Ishikawa (cell line): ENCODE data around the gene CAMK1.

Experiments used
- CEBPB ChIP-seq: IDR thresholded peaks from 2 replicates; pipeline ENCODE4 v1.6.1; 2012
- CREB1 ChIP-seq: IDR thresholded peaks from 2 replicates; pipeline ENCODE4 v1.6.1; 2012; ENCODE audit warnings: low read depth
- EGR1 ChIP-seq: IDR thresholded peaks from 2 replicates; pipeline ENCODE4 v1.6.1; 2012
- EP300 ChIP-seq: IDR thresholded peaks from 2 replicates; pipeline ENCODE4 v1.6.1; 2012; ENCODE audit warnings: borderline replicate concordance
- FOXM1 ChIP-seq: IDR thresholded peaks from 2 replicates; pipeline ENCODE4 v1.6.1; 2012; ENCODE audit warnings: low read depth, borderline replicate concordance
- MAX ChIP-seq: IDR thresholded peaks from 2 replicates; pipeline ENCODE4 v1.6.1; 2012
- NFIC ChIP-seq: IDR thresholded peaks from 2 replicates; pipeline ENCODE4 v1.6.1; 2012
- RAD21 ChIP-seq: IDR thresholded peaks from 2 replicates; pipeline ENCODE4 v1.6.1; 2012; ENCODE audit warnings: low read depth
- REST ChIP-seq: IDR thresholded peaks from 2 replicates; pipeline ENCODE4 v1.6.1; 2012; ENCODE audit warnings: low read depth, mild to moderate bottlenecking
- TAF1 ChIP-seq: IDR thresholded peaks from 2 replicates; pipeline ENCODE4 v1.6.1; 2012; ENCODE audit warnings: low read depth, mild to moderate bottlenecking
- TCF12 ChIP-seq: IDR thresholded peaks from 2 replicates; pipeline ENCODE4 v1.6.1; 2012; ENCODE audit warnings: low read depth
- TEAD4 ChIP-seq: IDR thresholded peaks from 2 replicates; pipeline ENCODE4 v1.6.1; 2012
- USF1 ChIP-seq: IDR thresholded peaks from 2 replicates; pipeline ENCODE4 v1.6.1; 2012
- YY1 ChIP-seq: IDR thresholded peaks from 2 replicates; pipeline ENCODE4 v1.6.1; 2012; ENCODE audit warnings: low read depth
- ZBTB7A ChIP-seq: IDR thresholded peaks from 2 replicates; pipeline ENCODE4 v1.6.1; 2012; ENCODE audit warnings: low read depth

Gene CAMK1

GRCh38 chr3:9736831-9737230 is 32.9 kb downstream of the CAMK1 start:
- TF ChIP-seq CEBPB (no peak), CREB1 (no peak), MAX (no peak), YY1 (no peak), NFIC (no peak), FOXM1 (no peak), TAF1 (no peak), RAD21 (no peak), TCF12 (no peak), EP300 (no peak), TEAD4 (no peak), ZBTB7A (no peak), REST (no peak), USF1 (no peak)

GRCh38 chr3:9732740-9733115 is 37.0 kb downstream of the CAMK1 start:
- TF ChIP-seq TCF12 (no peak), EP300 (no peak), CREB1 (no peak), USF1 (no peak), YY1 (no peak), MAX (no peak), TAF1 (no peak), EGR1 (no peak), CEBPB (no peak), RAD21 (no peak), TEAD4 (no peak), ZBTB7A (no peak), REST (no peak), FOXM1 (no peak), NFIC (no peak)

- TF ChIP-seq ZBTB7A (peak; percentile 27; the same call in 1 of the 2 replicates), EP300 (no peak)
These were observed 37.5 kb downstream of the CAMK1 start for GRCh38 chr3:9732080-9732739.

GRCh38 chr3:9731206-9732079 is 38.3 kb downstream of the CAMK1 start, which contains the start of gene BRPF1:
TSS of gene BRPF1 (plus strand) at chr3:9731735. CDS start at chr3:9734141, 2,406 bp downstream.
- TF ChIP-seq YY1 (0 out of 2 replicates have a peak, but pooled peaks have one; percentile 44), TEAD4 (no peak), TAF1 (peak; percentile 83), CREB1 (peak; percentile 56; the same call in 1 of the 2 replicates), MAX (peak; percentile 70), USF1 (peak; percentile 39; the same call in 1 of the 2 replicates), ZBTB7A (peak; percentile 75; the same call in 1 of the 2 replicates), RAD21 (no peak), TCF12 (peak; percentile 33; the same call in 1 of the 2 replicates), FOXM1 (no peak), EP300 (peak; percentile 70)

GRCh38 chr3:9730657-9731205 is 39.0 kb downstream of the CAMK1 start:
- TF ChIP-seq MAX (no peak), EGR1 (no peak), RAD21 (no peak), CREB1 (no peak), CEBPB (no peak), USF1 (no peak), TEAD4 (no peak), REST (no peak), TAF1 (no peak), NFIC (no peak), FOXM1 (no peak), YY1 (no peak)
